GM10248 (cell line): ENCODE results near the gene HK1.

ENCODE experiments used
- CTCF ChIA-PET: fragments of 300-600 bp; sonication (Branson Sonifier 250); formaldehyde crosslinking; extraction: SDS; loops from one replicate; lab custom pipeline; 2021; ENCODE audit warnings: antibody characterized with exemption; lab: Yijun Ruan, JAX
- POLR2A ChIA-PET: fragments of 350-650 bp; sonication (Branson Sonifier 250); formaldehyde crosslinking; extraction: SDS; loops from one replicate; lab custom pipeline; 2020; ENCODE audit warnings: antibody characterized with exemption; lab: Yijun Ruan, JAX
- DNase-seq: peaks from one replicate; pipeline ENCODE4 v3.0.0; 2012; ENCODE audit errors: extremely low spot score
- CTCF ChIP-seq: IDR thresholded peaks from 2 replicates; pipeline ENCODE4 v1.5.1; 2012; ENCODE audit warnings: mild to moderate bottlenecking, low read depth; ENCODE audit errors: extremely low read depth, missing control alignments, control extremely low read depth

HK1 gene

DNA sequence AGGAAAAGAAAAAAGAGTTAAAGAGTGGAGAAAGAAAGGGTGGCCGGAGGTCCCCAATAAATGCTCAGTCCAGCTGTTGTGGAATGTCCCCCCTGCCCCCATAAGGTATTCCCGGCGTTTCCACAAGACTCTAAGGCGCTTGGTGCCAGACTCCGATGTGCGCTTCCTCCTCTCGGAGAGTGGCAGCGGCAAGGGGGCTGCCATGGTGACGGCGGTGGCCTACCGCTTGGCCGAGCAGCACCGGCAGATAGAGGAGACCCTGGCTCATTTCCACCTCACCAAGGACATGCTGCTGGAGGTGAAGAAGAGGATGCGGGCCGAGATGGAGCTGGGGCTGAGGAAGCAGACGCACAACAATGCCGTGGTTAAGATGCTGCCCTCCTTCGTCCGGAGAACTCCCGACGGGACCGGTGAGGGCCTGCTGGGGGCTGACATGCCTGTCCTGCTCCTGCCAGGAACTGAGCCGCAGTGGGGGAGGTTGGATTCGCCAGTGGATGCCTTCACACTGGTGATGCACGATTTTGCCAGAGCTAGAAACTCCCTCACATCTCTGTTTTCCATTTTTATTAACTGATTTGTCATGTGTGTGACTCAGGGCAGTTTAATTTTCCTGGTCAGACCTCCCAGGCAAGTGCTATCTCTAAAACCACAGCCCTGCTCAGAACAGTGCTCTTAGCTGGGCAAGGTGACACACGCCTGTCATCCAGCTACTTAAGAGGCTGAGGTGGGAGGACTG lies 104.3 kb downstream of the HK1 start:
- DNase-seq: no peak
- ChIA-PET CTCF (interaction anchor here (1.2 to 1.7 kb wide), 4 partner anchors 8 to 140 kb away, joined by 3 to 7 read pairs (median 4); no protein-coding TSS in a partner anchor), POLR2A (no interaction called here)
- TF ChIP-seq CTCF: no peak

GRCh38 chr10:69383558-69383957 lies 105.3 kb downstream of the HK1 start:
- no peak for TF ChIP-seq CTCF
- ChIA-PET POLR2A (no interaction called here), CTCF (interaction anchor here (1.2 to 1.7 kb wide), 3 partner anchors 9 to 148 kb away, joined by 3 to 7 read pairs (median 4); no protein-coding TSS in a partner anchor)
- DNase-seq: no peak

- CTCF ChIA-PET: interaction anchor here (1.2 kb wide), 1 partner anchor 149 kb away, joined by 3 read pairs; no protein-coding TSS in a partner anchor
- no peak for TF ChIP-seq CTCF
- POLR2A ChIA-PET: no interaction called here
- no peak for DNase-seq
Observed at GRCh38 chr10:69384320-69384719, 106.0 kb downstream of the HK1 start.

- DNase-seq: no peak
- ChIA-PET POLR2A (no interaction called here), CTCF (interaction anchor here (1.4 kb wide), 1 partner anchor 148 kb away, joined by 5 read pairs; no protein-coding TSS in a partner anchor)
- no peak for TF ChIP-seq CTCF
Observed at GRCh38 chr10:69385454-69386350, 107.4 kb downstream of the HK1 start.

- ChIA-PET POLR2A (no interaction called here), CTCF (interaction anchor here (0.8 to 1.8 kb wide), 4 partner anchors 16 to 152 kb away, joined by 3 to 5 read pairs (median 4); no protein-coding TSS in a partner anchor)
- no peak for DNase-seq
- TF ChIP-seq CTCF: no peak
Observed at GRCh38 chr10:69387500-69387899, 109.2 kb downstream of the HK1 start.

DNA sequence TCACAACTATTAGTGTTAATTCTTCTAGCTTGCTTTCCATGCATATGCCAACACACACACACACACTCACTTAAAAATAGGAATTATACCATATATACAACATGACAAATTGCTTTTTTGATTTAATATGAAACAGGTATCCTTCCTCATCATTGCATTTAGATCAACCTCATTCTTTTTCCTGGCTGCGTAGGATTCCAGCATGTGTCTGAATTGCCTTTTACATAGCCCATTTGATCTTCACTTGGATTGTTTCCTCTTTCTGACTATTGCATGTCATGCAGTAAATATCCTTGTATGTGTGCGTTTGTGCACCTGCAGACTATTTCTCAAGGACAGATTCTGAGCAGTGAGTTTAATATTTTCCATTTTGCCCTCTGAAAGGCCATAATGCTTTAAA lies 110.2 kb downstream of the HK1 start:
- ChIA-PET POLR2A (no interaction called here), CTCF (interaction anchor here (0.8 to 1.8 kb wide), 4 partner anchors 15 to 153 kb away, joined by 3 to 5 read pairs (median 4); no protein-coding TSS in a partner anchor)
- DNase-seq: no peak
- no peak for TF ChIP-seq CTCF
